ENCODE results near the gene SNX8. TPM values are rescaled to one million over a fixed set of nuclear protein-coding genes. Genes with fewer than 3 reads are reported as not detected.
A peak's percentile ranks its signal among the peaks of the same experiment; 100 is the strongest.

The SNX8 gene
- total and polyA plus RNA-seq, 9 of the 15 experiments (the other 6 are each of a cell fraction or from before 2014, with no cell fraction given): 2.7 to 51.6 (median 16.9) TPM

- intact Hi-C loops (cut with micrococcal nuclease) (no loop called here), in situ Hi-C loops (cut with MboI) (no loop called here)
- peak; percentile 29; the same call in 1 of the 2 replicates for TF ChIP-seq SOX6 (IDR thresholded peaks at IDR 0.05)
- 0 out of 2 replicates have a peak, but pooled peaks have one; percentile 27 for TF ChIP-seq MYC (IDR thresholded peaks at IDR 0.05; ENCODE audit: low read depth, low read length)
- TF ChIP-seq MYC (CRISPR knock-in tag; IDR thresholded peaks at IDR 0.05; ENCODE audit: borderline replicate concordance, low read depth): no peak
- TF ChIP-seq ARID1B (IDR thresholded peaks at IDR 0.05): peak; percentile 33; the same call in 1 of the 2 replicates
- peak; percentile 51; the same call in 1 of the 2 replicates for TF ChIP-seq CTBP1 (IDR thresholded peaks at IDR 0.05; ENCODE audit: borderline replicate concordance)
- peak; percentile 52; the same call in 1 of the 2 replicates for TF ChIP-seq SMARCE1 (IDR thresholded peaks at IDR 0.05)
- TF ChIP-seq BRF2 (IDR thresholded peaks at IDR 0.05; ENCODE audit: borderline replicate concordance, insufficient read depth, insufficient read length): no peak
- no peak for TF ChIP-seq TCF7L2 (IDR thresholded peaks at IDR 0.05; ENCODE audit: low read depth, low read length)
- 0 out of 2 replicates have a peak, but pooled peaks have one; percentile 16 for TF ChIP-seq L3MBTL2 (IDR thresholded peaks at IDR 0.05)
- TF ChIP-seq SNRNP70 (optimal IDR thresholded peaks at IDR 0.05; ENCODE audit: low read depth, low read length): no peak
- peak; percentile 55 for TF ChIP-seq SMARCA4 (IDR thresholded peaks at IDR 0.05)
- TF ChIP-seq RAD21 (CRISPR knock-in tag; conservative IDR thresholded peaks at IDR 0.05 in 1 of 2, IDR thresholded peaks at IDR 0.05 in 1 of 2): peak in 1 of 2 experiments; percentile 13; a peak in 1 of 4 replicates
- TF ChIP-seq, protein P1, sequence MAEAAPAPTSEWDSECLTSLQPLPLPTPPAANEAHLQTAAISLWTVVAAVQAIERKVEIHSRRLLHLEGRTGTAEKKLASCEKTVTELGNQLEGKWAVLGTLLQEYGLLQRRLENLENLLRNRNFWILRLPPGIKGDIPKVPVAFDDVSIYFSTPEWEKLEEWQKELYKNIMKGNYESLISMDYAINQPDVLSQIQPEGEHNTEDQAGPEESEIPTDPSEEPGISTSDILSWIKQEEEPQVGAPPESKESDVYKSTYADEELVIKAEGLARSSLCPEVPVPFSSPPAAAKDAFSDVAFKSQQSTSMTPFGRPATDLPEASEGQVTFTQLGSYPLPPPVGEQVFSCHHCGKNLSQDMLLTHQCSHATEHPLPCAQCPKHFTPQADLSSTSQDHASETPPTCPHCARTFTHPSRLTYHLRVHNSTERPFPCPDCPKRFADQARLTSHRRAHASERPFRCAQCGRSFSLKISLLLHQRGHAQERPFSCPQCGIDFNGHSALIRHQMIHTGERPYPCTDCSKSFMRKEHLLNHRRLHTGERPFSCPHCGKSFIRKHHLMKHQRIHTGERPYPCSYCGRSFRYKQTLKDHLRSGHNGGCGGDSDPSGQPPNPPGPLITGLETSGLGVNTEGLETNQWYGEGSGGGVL (CRISPR knock-in tag; IDR thresholded peaks at IDR 0.05): no peak
- TF ChIP-seq CC2D1A (IDR thresholded peaks at IDR 0.05): no peak
- Histone ChIP-seq H3K27me3 (ENCODE audit: control insufficient read depth in 2 of 2, insufficient read depth in 2 of 2, low read length in 2 of 2) (no peaks in the 10 kb centered on the region), H3K79me2 (ENCODE audit: control insufficient read depth, insufficient read depth, low read length) (no peaks in the 10 kb centered on the region), H3K4me3 (no peak overlapping the region), H4K20me1 (replicated peaks; ENCODE audit: control insufficient read depth, insufficient read depth, low read length) (no peaks in the 10 kb centered on the region), H3K4me2 (ENCODE audit: insufficient read depth, low read length) (peak overlapping the region; percentile 56), H3K9ac (ENCODE audit: insufficient read depth in 1 of 2, low read depth in 2 of 2, low read length in 2 of 2) (peak overlapping the region in 1 of 2 experiments; percentile 79; a peak in 2 of 4 replicates), H3K9me1 (ENCODE audit: control insufficient read depth, insufficient read depth, low read length) (no peaks in the 10 kb centered on the region), H3K27ac (ENCODE audit: extremely low read depth, low read depth, low read length) (peak overlapping the region; percentile 0; the same call in 1 of the 3 replicates), H2AFZ (ENCODE audit: low read depth, low read length) (peak overlapping the region; percentile 66), H3K36me3 (ENCODE audit: control insufficient read depth, insufficient read depth, low read length) (no peaks in the 10 kb centered on the region), H3K9me3 (replicated peaks; ENCODE audit: control insufficient read depth, insufficient read depth, low read depth, low read length) (no peaks in the 10 kb centered on the region), H3K4me1 (replicated peaks in 1 of 2; ENCODE audit: control insufficient read depth in 2 of 2, insufficient read depth in 2 of 2, low read length in 2 of 2) (peaks cover 8 to 15% of the 10 kb centered on the region in 2 experiments; a peak in 4 of 5 replicates)
- FAIRE-seq: no peak
- peak; percentile 51 for ATAC-seq
- DNase-seq (ENCODE audit: extremely low read depth in 1 of 4, low spot score in 3 of 4): peak in 1 of 4 experiments; percentile 33
- CTCF ChIA-PET (ENCODE audit: low intra/inter-chr PET ratio): no interaction called here
- 2% methylated on average over 4 of the region's 4 CpGs for WGBS (ENCODE audit: insufficient coverage, low coverage, missing lambda C conversion rate)
- BruUV-seq (replicated peaks): no TSS peak
- POLR2A ChIA-PET: interaction anchor here (0.6 to 1.1 kb wide), 5 partner anchors 9 to 1677 kb away, joined by 3 to 4 read pairs (median 3); no protein-coding TSS in a partner anchor
Observed at GRCh38 chr7:2325162-2325561, 10.9 kb upstream of the SNX8 start.

Data from K562 (cell line).